Upper lobe of left lung (tissue), 6 donors: ENCODE data around the gene KLF15. TPM values are rescaled to one million over a fixed set of nuclear protein-coding genes. Genes with fewer than 3 reads are reported as not detected.
A peak's percentile ranks its signal among the peaks of the same experiment; 100 is the strongest.
"Not testable (repeated sequence)": the region's sequence is repeated elsewhere in the genome, so short reads cannot be mapped to it uniquely, and the experiment has no call there.

Source experiments
- ATAC-seq, 2 donors: fragments of 200-7000 bp; cut with Tn5 transposase; one replicate each; pipeline ENCODE4 v1.9.1; 2022; ENCODE audit warnings: mild to moderate bottlenecking in 2 of 2, moderate library complexity in 2 of 2; ENCODE audit not compliant: low FRiP score in 2 of 2
- DNase-seq, 2 donors: peaks; one replicate each; pipeline ENCODE4 v3.0.0-alpha.2; 2019 to 2020
- H3K27ac ChIP-seq, 4 donors: fragments of 200-600 bp; sonication (generic); one replicate each; pipeline ENCODE4 v1.5.1; 2016 to 2019
- H3K27me3 ChIP-seq, 4 donors: fragments of 200-600 bp; sonication (generic); one replicate each; pipeline ENCODE4 v1.5.1; 2017 to 2019
- H3K36me3 ChIP-seq, 4 donors: fragments of 200-600 bp; sonication (generic); one replicate each; pipeline ENCODE4 v1.5.1; 2016 to 2019
- H3K4me1 ChIP-seq, 4 donors: fragments of 200-600 bp; sonication (generic); one replicate each; pipeline ENCODE4 v1.5.1; 2018 to 2019
- H3K4me3 ChIP-seq, 4 donors: fragments of 200-600 bp; sonication (generic); one replicate each; pipeline ENCODE4 v1.5.1; 2017 to 2019; ENCODE audit warnings: mild to moderate bottlenecking in 2 of 4, moderate library complexity in 1 of 4
- H3K9me3 ChIP-seq, 4 donors: fragments of 200-600 bp; sonication (generic); one replicate each; pipeline ENCODE4 v1.5.1; 2018 to 2019
- CTCF ChIP-seq, 6 experiments: fragments of 450-650 bp in 4 of 6; fragments of 200-600 bp in 2 of 6; sonication (generic) in 2 of 6; IDR thresholded peaks; one replicate each; pipeline ENCODE4 v1.5.1; 2016 to 2019; ENCODE audit warnings: antibody characterized with exemption in 6 of 6
- EP300 ChIP-seq, 4 donors: sonication (generic); formaldehyde crosslinking; IDR thresholded peaks; one replicate each; pipeline ENCODE4 v1.5.1; 2017; ENCODE audit warnings: antibody characterized with exemption in 4 of 4, control low read depth in 2 of 4
- POLR2A ChIP-seq, 4 donors: fragments of 450-650 bp; IDR thresholded peaks; one replicate each; pipeline ENCODE4 v1.5.1; 2016 to 2017; ENCODE audit warnings: antibody characterized with exemption in 4 of 4, mild to moderate bottlenecking in 2 of 4
- POLR2AphosphoS5 ChIP-seq, 2 donors: sonication (generic); formaldehyde crosslinking; IDR thresholded peaks; one replicate each; pipeline ENCODE4 v1.5.1; 2017; ENCODE audit warnings: antibody characterized with exemption in 2 of 2
- WGBS, 2 donors: methylation state at CpG; one replicate each; pipeline ENCODE4 v1.1.5; 2017 to 2018; 5-methylcytosine and 5-hydroxymethylcytosine counted together
- total RNA-seq, 6 donors: library from RNA; depleted of rRNA in 4 of 6; stranded (reverse); fragments of >200 nt in 4 of 6; gene quantifications; one replicate each; pipeline versions ENCODE4 v1.1.0 to v1.2.1, GENCODE V29; 2016 to 2021
- donor health status: DM: no; HTN: no; CAD: no; lungs with moderate emphysema.
- donor health status: DM: no; HTN: yes; CAD: no; lungs with severe emphysema.

KLF15 gene
- total RNA-seq, 6 donors from 2014 or later = 21.6 to 52.4 (median 38.3) TPM

GRCh38 chr3:126338790-126339288 is 18.4 kb downstream of the KLF15 start:
- no peak for ATAC-seq

GRCh38 chr3:126337980-126338651 is 19.1 kb downstream of the KLF15 start:
- no peak overlapping the region for H3K4me3 ChIP-seq
- TF ChIP-seq POLR2A (IDR thresholded peaks at IDR 0.05) = no peak
- TF ChIP-seq EP300 (IDR thresholded peaks at IDR 0.05) = no peak
- no peak for TF ChIP-seq POLR2AphosphoS5 (IDR thresholded peaks at IDR 0.05)
- no peak for TF ChIP-seq CTCF (IDR thresholded peaks at IDR 0.05)
- no peaks in the 10 kb centered on the region for H3K9me3 ChIP-seq
- no peak for ATAC-seq
- 79 to 81% methylated on average over 11 of the region's 11 CpGs for WGBS, 2 donors
- DNase-seq = peak in 1 of 2 donors; percentile 16
- no peak overlapping the region for H3K27ac ChIP-seq
- no peaks in the 10 kb centered on the region for H3K4me1 ChIP-seq
- H3K27me3 ChIP-seq = no peaks in the 10 kb centered on the region
- no peaks in the 10 kb centered on the region for H3K36me3 ChIP-seq

More at GRCh38 chr3:126338790-126339288, 18.4 kb downstream of the KLF15 start:
- WGBS, 2 donors = 45 to 64% methylated on average over 13 of the region's 15 CpGs
- no peak for DNase-seq
- Histone ChIP-seq H3K9me3 (no peaks in the 10 kb centered on the region), H3K36me3 (peaks cover 0 to 2% (median 0%) of the 10 kb centered on the region in 4 donors), H3K27ac (no peak overlapping the region), H3K4me3 (no peak overlapping the region), H3K4me1 (peaks cover 0 to 6% (median 0%) of the 10 kb centered on the region in 4 donors), H3K27me3 (no peaks in the 10 kb centered on the region)
- no peak for TF ChIP-seq POLR2AphosphoS5 (IDR thresholded peaks at IDR 0.05)
- no peak for TF ChIP-seq EP300 (IDR thresholded peaks at IDR 0.05)
- TF ChIP-seq CTCF (IDR thresholded peaks at IDR 0.05) = no peak
- TF ChIP-seq POLR2A (IDR thresholded peaks at IDR 0.05) = no peak

DNA sequence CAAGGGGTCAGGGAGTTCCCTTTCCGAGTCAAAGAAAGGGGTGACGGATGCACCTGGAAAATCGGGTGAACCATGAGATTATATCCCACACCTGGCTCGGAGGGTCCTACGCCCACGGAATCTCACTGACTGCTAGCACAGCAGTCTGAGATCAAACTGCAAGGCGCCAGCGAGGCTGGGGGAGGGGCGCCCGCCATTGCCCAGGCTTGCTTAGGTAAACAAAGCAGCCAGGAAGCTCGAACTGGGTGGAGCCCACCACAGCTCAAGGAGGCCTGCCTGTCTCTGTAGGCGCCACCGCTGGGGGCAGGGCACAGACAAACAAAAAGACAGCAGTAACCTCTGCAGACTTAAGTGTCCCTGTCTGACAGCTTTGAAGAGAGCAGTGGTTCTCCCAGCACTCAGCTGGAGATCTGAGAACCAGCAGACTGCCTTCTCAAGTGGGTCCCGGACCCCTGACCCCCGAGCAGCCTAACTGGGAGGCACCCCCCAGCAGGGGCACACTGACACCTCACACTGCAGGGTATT is 25.3 kb downstream of the KLF15 start:
- ATAC-seq, H3K4me3 ChIP-seq, H3K27ac ChIP-seq: not testable (repeated sequence)

DNA sequence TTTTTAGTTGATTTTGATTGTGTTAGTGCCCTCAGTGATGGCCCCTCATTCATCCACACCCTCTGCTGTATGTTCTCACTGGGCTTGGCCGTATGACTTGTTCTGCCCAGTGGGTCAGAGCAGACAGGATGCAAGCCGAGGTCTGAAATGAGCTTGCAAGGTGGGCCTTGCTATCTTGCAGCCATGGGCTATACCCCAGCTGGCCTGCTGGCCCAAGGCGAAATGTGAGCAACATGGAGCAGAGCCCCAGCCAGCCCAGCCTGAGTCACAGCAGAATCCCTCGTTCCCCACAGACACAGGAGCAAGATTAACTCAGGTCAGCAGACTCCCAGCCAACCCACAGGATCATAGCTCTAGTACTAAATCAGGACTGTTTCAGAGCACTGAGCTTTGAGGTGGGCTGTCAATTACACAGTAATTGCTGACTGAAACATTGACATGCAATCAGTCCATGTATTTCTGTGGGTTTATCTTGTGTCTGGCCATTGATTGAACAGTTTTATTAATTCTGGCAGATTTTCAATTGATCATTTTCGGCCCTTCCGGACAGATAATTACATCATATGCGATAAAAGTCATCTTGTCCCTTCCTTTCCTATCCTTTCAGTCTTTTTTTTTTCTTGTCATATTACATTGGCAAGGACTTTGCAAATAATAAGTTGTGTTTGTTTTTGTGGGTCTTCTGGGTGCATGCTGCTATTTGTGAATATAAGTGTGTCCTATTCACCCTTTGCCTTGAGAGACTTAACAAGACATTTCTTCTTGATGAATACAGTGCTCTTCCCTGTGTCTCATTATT is 27.1 kb downstream of the KLF15 start:
- Histone ChIP-seq H3K27me3 (no peaks in the 10 kb centered on the region), H3K27ac (no peak overlapping the region), H3K4me1 (no peaks in the 10 kb centered on the region), H3K4me3 (no peak overlapping the region), H3K9me3 (peaks cover 3 to 14% (median 8%) of the 10 kb centered on the region in 4 donors), H3K36me3 (no peaks in the 10 kb centered on the region)
- ATAC-seq (no peak), DNase-seq (peak in 1 of 2 donors; percentile 17)
- TF ChIP-seq POLR2A (IDR thresholded peaks at IDR 0.05) (no peak), EP300 (IDR thresholded peaks at IDR 0.05) (no peak), CTCF (IDR thresholded peaks at IDR 0.05) (no peak), POLR2AphosphoS5 (IDR thresholded peaks at IDR 0.05) (no peak)
- 83 to 88% methylated on average over 6 to 7 of the region's 7 CpGs for WGBS, 2 donors

More for the DNA sequence above, 25.3 kb downstream of the KLF15 start:
- H3K4me1 ChIP-seq, DNase-seq, H3K27me3 ChIP-seq, H3K36me3 ChIP-seq: not testable (repeated sequence)
- H3K9me3 ChIP-seq = peaks cover 3 to 14% (median 8%) of the 10 kb centered on the region in 4 donors
- WGBS, 2 donors = 70% methylated on average over 13 of the region's 15 CpGs; no CpG with 5 or more reads in 1 of the 2 donors

DNA sequence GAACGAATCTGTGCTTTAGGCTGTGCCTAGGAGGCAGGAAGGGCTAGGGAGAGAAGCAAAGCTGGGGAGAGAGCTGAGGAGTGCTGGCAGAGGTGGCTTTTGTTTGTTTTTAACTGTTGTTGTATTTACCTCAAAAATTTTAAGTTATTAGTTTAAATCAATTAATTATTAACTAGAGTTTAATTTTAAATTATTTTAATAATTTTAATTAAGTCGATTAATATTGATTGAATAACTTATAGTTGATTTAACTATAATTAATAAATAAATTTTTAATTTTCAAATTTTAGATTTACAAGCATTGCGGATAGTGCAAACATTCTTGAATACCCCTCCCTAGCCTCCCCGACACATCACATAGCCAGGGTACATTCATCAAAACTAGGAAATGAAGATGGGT is 30.6 kb downstream of the KLF15 start:
- Histone ChIP-seq H3K9me3 (peaks cover 3 to 14% (median 8%) of the 10 kb centered on the region in 4 donors), H3K4me1 (no peaks in the 10 kb centered on the region), H3K27ac (no peak overlapping the region), H3K27me3 (no peaks in the 10 kb centered on the region), H3K4me3 (no peak overlapping the region), H3K36me3 (no peaks in the 10 kb centered on the region)
- no peak for DNase-seq
- ATAC-seq = no peak
- TF ChIP-seq POLR2AphosphoS5 (IDR thresholded peaks at IDR 0.05) = no peak
- no peak for TF ChIP-seq POLR2A (IDR thresholded peaks at IDR 0.05)
- TF ChIP-seq EP300 (IDR thresholded peaks at IDR 0.05) = no peak
- no peak for TF ChIP-seq CTCF (IDR thresholded peaks at IDR 0.05)
- WGBS, 2 donors = 88 to 92% methylated on average over 4 of the region's 4 CpGs
